Hindlimb muscle (tissue), 1 donor: ENCODE measurements around the gene PTGES3. TPM values are rescaled to one million over a fixed set of nuclear protein-coding genes. Genes with fewer than 3 reads are reported as not detected.
"Not testable (repeated sequence)": the region's sequence is repeated elsewhere in the genome, so short reads cannot be mapped to it uniquely, and the experiment has no call there.

Experiments used
- DNase-seq: peaks from one replicate; pipeline ENCODE4 v3.0.0-alpha.2; 2013
- polyA plus RNA-seq: library from polyadenylated mRNA; unstranded; fragments of 120-200 nt; gene quantifications from one replicate; pipeline ENCODE4 v1.2.1, GENCODE V29; 2013; ENCODE audit not compliant: insufficient read length

Gene PTGES3
- polyA plus RNA-seq, 1 donor = 185 TPM

- DNase-seq = not testable (repeated sequence)
These were observed 34.3 kb downstream of the PTGES3 start for GRCh38 chr12:56653781-56654180.

- DNase-seq = not testable (repeated sequence)
These were observed 40.1 kb downstream of the PTGES3 start for GRCh38 chr12:56648023-56648422.

- DNase-seq = peak; percentile 98
These were observed 42.2 kb downstream of the PTGES3 start, which contains the start of gene ATP5F1B for GRCh38 chr12:56645717-56646446. ATP5F1B (minus strand) TSS chr12:56645984; CDS start chr12:56645963, 21 bp downstream.

DNA sequence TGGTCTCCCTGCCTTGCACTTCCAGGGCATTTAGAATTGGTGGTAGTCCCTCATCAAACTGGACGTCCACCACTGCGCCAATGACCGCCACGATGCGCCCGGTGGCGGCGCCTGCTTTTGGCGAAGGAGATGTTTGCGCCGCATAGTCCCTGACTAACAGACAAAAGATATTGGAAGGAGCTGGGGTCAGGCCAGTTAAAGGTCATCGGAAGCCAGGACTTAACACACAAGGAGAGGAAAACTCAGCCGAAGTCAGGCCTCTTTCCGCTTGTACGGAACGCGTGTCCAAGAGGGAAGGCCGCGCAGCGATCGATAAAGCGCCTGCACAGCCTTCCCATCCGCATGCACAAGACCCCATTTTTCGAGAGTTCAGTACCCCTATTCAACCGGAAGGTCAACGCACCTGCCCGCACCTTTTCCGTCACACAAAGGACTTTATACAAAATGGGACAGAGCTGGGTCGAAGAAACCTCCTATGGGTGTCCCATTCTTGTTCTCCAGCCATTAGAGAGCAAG, 42.8 kb downstream of the PTGES3 start:
- DNase-seq = no peak

DNA sequence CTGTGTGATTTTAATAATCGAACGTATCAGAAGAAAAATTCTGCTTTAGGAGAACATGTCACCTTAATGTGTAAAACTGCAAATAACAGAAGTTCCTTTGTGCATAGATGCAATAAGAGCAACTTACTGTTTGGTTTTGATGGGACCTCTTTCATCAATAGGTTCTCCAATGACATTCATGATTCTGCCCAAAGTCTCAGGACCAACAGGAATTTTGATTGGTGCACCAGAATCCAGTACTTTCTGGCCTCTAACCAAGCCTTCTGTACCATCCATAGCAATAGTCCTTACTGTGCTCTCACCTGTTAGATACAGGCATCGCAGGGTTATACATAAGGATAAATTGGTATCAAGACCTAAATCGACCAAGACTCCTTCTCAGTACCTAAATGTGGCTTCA, 43.4 kb downstream of the PTGES3 start:
- DNase-seq = no peak

DNA sequence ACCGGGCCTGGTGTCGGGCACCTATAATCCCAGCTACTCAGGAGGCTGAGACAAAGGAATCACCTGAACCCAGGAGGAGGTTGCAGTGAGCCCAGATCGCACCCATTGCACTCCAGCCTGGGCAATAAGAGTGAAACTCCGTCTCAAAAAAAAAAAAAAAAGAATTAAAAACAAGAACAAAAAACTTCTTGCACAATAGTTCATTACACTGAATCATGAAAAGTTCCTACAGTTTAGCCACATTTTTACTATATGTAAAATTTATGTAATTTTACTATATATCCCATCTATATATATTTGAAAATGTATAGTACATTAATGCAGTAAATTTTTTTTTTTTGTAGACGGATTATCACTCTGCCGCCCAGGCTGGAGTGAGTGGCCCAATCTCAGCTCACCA, 46.9 kb downstream of the PTGES3 start:
- DNase-seq = no peak

DNA sequence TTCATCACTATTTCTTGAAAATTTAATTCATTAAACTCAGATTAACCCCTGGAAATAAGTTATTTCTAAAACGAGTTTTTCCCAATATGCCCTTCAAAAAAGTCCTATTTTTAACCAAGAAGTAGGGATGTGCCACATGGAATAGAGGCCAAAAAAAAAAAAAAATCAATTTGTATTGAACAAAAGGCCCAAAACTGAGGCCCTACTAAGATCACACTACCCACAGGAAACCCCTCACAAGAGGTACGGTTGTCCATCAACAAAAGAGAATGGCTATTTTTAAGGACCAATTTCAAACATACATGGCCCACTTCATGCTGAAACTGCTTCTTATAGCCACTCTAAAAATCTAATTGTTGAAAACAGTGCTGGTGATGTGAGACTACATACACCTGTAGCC, 50.5 kb downstream of the PTGES3 start:
- DNase-seq = no peak

DNA sequence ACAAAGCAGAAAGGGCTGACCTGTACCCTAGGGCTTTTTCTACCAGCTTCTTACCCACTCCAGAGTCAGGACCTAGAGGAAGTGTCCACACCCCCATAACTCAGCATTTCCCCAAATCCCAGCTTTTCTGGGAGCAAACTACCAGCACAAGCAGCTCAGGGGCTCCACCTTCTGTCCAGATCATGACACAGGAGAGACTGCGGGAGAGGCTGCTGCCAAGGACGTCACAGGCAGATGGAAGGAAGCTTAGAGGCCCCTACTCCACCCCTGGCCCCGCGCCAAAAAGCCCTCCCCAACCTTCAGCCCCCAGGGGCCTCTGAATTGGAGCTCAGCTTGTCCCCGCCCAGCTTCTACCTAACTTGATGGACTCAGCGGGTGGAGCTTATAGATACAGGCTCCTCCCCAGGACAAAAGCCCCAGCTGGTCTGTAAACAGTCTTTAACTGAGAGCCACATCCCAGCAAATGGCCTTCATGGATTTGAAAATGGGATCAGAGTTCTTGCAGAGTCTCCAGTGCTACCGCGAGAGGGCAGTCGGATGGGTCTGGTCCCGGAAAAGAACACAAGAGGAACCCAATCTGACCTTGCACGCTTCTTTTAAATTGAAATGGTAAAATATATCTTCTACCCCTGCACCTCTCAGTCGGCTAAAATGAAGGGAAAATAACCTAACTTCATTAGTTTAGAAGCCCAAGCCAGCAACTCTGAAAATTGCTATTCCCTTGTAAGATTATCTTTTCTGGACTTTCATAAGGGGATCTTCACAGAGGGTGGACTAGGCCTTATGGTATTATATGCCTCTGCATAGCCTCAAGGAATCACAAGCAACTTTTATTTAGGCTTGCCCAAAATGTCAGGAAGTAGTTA, 51.2 kb downstream of the PTGES3 start:
- peak; percentile 99 for DNase-seq

DNA sequence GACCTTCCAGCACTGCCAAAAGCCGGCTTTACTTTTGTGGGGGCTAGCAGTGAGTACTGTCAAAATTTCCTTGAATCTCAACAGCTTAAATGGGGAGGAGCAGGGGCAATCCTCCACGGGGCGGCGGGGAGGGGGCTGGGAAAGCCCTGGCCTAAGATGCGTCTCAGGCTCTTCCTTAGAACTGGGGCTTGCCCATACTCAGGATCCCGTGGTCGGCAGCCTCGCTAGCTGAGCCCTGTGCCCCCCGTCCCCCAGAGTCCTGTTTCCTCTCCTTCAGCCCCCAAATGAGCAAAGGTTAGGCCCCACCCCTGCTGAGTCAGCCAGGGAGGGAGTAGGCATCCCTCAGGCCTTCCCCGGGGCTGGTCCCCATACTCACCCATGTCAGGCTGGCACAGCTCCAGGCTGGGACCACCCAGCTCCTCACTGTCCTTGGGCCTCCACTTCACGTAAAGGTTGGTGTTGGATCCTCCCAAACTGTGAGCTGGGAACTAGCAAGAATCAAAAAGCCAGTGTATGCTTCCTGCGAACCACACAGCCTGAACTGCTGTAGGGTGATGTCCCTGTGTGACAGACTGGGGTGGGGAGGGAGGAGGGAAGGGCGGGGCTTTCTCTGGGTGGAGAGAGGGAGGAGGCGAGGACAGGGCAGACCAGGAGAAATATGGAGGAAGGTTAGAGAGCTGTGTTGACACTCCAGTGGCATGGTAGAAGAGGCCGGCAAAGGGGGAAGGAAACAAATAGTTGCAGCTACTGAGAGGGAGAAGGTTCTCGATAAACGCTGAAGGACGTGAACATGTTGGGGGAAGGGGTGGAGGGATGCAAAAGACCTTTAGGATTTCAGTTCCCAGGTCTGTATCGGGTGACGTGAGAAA, 52.0 kb downstream of the PTGES3 start:
- DNase-seq = peak; percentile 89

DNA sequence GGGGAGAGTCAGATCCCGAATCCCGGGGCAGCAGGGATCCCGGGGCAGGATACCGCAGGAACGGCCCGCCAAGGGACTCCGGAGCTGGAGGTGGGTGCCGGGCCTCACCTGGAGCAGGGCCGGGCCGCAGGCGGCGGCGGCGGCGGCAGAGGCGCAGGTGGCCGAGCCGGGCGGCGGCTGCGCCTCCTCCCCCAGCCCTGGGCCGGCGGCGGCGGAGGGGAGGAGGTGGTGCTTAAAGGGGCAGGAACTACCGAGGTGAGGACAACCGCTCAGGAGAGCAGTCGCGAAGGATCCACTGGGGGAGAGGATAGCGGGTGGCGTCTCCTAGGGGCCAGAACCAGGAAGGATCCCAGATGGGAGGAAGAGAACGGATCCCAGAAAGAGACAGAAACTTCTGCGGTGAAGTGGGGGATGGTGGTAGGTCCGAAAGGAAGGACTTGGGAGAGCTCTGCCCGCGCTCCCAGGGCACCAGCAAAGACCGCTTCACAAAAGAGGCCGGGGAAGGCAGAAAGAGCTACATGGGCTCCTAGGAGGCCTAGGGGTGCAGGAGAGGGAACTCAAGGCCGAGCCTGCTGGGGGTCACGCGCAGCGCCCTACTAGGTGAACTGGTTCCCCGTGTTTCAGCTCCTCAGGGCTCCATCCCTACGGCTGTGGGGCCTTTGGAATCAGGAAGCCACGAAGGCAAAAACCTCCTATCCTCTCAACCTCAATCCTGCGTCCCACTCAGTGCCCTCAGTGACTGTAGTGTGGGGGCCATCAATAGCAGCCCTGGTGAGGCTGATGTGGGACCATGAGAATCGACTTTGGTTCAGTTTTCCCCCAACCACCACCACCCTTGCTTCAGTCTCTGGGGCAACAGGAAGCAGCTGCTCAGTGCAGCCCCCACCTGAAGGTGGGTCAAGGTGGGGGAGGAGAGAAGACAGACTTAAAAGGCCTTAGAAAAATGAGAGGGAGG, 53.0 kb downstream of the PTGES3 start:
- peak; percentile 64 for DNase-seq

- no peak for DNase-seq
These were observed 53.7 kb downstream of the PTGES3 start for GRCh38 chr12:56634242-56634836.

DNA sequence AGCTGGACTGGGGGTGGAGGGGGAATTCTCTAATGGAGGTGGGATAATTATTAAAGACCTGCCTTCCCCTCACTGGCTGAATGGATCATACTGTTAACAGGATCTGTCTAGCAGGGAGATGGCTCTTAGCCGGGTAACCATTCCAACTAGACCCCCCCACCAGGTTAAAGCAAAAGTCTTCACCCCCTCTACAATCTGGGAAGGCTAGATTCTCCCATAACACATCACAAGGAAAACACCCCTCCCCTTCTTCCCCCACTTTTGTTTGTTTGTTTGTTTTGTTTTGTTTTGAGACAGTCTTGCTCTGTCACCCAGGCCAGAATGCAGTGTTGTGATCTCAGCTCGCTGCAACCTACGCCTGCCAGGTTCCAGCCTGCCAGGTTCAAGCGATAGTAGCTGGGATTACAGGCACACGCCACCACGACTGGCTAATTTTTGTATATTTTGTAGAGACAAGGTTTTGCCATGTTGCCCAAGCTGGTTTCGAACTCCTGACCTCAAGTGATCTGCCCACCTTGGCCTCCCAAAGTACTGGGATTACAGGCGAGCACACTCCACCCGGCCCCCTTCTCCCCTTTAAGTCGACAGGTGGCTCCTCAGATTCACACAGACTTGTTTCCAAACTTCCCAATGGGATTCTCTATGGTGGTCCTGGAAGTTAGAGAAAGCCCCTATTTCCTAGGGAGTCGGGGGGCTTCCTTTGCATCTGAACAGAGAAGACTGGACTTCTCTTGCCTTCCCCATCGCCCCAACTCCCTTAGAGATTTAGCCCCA, 54.4 kb downstream of the PTGES3 start:
- DNase-seq = no peak

GRCh38 chr12:56632701-56633467, 55.2 kb downstream of the PTGES3 start:
- no peak for DNase-seq

DNA sequence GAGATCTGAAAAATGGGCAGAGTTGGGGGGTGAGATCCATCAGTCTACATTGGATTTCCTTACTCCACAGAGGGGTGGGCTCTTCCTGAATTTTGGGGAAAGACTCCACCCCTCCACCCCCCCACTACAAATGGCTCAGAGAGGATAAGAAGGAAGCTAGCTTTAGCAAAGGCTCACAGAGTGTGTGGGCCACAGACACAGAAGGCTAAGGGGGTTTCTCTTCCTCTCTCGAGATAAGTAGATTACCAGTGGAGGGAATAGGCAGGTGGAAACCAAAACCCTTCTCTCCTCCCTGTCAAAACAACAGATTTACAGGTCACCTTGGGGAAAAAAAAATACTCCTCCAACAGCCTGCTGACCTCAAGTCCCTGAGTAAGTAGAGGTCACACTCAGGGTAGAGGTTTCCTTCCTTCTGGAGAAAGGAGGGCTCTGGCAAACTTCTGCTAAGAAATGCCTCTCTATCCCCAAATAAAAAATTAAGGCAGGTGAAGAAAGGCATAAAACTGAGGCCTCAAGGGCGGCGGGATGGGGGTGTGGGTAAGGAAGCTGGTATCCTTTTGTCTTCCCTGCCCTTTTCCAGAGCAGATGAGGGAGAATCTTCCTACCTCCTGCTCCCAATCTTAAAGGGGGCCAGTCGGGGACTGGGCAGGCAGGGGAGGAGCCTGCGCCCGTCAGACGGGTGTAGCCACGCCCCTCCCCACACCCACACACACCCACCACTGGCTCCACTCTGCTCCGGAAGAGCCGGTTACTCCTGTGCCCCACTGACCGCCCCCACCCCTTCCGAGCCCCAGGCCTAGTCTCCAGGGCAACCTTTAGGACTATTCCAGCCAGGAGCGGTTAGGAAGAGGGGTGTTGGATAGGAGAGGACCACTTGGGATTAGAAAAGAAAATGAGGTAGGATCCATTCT, 56.0 kb downstream of the PTGES3 start:
- DNase-seq = no peak

DNA sequence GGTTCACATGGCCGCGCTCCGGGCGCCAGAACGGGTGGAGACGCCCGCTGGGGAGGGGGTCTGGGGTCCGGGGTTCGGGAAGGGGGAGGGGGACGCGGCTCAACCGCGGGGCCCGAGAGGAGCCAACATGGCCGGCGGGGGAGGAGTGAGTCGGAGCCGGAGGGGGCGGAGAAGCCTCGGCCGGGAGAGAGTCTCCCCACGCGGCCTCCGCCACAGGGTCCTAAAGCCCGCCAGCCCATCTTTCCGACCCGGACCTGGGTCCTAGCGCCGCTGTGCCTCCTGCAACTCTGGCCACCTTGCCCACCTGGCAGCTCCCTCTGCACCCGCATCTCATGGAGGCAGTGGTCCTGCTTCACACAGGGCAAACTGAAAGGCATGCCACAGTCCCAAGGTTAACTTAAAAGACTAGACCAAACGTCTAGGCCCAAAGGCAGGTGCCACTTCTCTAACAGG, 57.9 kb downstream of the PTGES3 start, which contains the start of gene BAZ2A:
BAZ2A (minus strand) TSS at position 147 of the 453 bp plus-strand sequence. CDS start 12,796 bp downstream, outside the sequence.
- DNase-seq = peak; percentile 92

DNA sequence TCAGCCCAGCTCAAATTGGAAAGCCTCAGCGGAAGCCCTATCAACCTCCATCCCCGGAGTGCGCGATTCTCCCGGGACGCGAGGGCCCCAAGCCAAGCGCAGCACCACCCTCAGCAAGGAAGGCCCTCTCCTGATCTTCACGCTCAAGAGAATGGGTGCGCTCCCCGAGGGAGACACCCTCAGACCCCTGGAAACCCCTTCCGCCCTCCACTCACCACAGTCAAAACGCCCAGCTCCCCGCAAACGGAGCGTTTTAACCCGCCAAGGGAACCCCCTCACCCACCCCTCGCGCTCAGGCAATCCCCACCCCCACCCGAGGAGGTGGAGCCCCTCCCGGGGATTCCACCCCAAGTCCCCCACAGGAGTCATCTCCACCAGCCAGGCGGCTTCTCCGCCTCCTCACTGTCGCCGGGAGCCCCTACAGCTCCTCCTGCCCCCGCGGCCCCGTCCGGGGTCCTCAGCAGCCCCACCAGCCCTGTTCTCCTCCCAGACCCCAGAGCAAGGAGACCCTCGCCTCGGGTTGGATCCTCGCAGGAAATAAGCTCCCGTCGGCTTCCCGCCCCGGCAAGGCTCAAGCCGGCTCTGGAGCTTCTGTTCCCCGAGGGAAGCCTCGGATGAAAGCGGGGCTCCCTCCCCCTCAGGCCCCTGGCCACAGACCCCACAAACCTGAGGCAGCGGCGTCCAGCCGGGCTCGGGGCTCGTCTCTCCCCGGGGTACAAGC, 58.5 kb downstream of the PTGES3 start:
- DNase-seq = no peak
